ENCODE data around the gene CARS1.

CARS1 gene

DNA sequence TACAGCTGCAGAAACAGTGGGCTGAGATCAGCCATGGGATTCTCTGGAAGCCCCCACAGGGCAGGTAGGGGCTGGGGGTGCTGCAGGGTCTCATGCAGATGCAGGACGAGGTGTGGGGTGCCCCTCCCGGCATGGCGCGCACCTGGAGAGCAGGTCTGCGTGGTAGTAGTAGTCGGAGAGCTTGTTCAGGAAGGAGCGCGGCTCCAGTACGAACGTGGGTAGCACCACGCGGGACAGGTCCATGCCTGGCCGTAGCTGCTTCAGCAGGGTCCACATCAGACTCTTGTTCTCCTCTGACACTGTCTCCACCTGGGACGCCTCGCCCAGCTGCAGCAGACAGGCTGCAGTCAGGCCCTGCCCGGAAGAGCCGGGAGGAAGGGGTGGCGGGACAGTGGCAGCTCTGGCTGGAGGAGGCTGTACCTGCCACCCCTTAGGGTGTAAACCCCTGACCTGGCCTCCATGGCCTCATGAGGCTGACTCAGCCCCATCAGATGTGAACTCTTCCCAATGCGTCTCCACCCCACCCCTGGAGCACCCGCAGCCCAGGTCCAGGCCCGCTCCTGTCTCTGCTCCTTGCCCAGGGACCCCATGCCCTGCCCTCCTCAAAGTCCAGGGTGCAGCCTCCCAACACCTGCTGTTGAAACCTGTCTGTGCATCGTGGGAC lies 47.0 kb upstream of the CARS1 start:
- no peaks in the 10 kb centered on the region for H3K9me2 ChIP-seq (replicated peaks; ENCODE audit: insufficient read depth, low read length)

DNA sequence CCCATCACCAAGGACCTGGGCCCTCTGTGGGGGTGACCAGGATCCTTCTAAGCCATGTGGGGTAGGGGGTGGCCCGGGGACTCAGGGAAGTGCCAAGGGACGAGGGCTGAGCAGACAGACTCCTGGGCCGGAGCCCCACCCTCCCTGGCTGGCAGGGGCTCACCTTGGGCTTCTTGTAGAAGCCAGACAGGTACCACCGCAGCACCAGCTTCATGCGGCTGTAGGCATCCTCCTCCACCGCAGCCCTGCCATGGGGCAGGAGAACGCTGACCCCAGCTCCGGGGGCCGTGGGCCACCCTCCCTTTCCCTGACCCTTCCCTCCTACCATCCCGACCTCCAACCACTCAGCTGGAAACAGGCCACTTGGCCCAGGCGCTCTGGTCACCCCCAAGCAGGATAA lies 45.9 kb upstream of the CARS1 start:
- no peaks in the 10 kb centered on the region for H3K9me3 ChIP-seq (replicated peaks; ENCODE audit: insufficient read depth, low read length)
- H3F3A ChIP-seq (ENCODE audit: insufficient read depth, low read length): no peaks in the 10 kb centered on the region
- no peaks in the 10 kb centered on the region for H3K4me1 ChIP-seq (ENCODE audit: low read length)
- H4K20me1 ChIP-seq (ENCODE audit: insufficient read depth, low read length): no peaks in the 10 kb centered on the region
- H3K36me3 ChIP-seq (replicated peaks; ENCODE audit: insufficient read depth, low read length): no peaks in the 10 kb centered on the region
- H3K79me2 ChIP-seq (ENCODE audit: low read length): no peaks in the 10 kb centered on the region
- no peak overlapping the region for H3K4me3 ChIP-seq (ENCODE audit: low read length)
- no peak overlapping the region for H2AFZ ChIP-seq (ENCODE audit: low read length)
- DNase-seq: no peak
- TF ChIP-seq EZH2 (optimal IDR thresholded peaks at IDR 0.05; ENCODE audit: low read depth, low read length): no peak
- TF ChIP-seq EZH2phosphoT487 (IDR thresholded peaks at IDR 0.05; ENCODE audit: low read length): no peak
- TF ChIP-seq, protein P1, sequence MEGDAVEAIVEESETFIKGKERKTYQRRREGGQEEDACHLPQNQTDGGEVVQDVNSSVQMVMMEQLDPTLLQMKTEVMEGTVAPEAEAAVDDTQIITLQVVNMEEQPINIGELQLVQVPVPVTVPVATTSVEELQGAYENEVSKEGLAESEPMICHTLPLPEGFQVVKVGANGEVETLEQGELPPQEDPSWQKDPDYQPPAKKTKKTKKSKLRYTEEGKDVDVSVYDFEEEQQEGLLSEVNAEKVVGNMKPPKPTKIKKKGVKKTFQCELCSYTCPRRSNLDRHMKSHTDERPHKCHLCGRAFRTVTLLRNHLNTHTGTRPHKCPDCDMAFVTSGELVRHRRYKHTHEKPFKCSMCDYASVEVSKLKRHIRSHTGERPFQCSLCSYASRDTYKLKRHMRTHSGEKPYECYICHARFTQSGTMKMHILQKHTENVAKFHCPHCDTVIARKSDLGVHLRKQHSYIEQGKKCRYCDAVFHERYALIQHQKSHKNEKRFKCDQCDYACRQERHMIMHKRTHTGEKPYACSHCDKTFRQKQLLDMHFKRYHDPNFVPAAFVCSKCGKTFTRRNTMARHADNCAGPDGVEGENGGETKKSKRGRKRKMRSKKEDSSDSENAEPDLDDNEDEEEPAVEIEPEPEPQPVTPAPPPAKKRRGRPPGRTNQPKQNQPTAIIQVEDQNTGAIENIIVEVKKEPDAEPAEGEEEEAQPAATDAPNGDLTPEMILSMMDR (IDR thresholded peaks at IDR 0.05; ENCODE audit: low read length): no peak
- no peak overlapping the region for H3K4me2 ChIP-seq (ENCODE audit: low read depth, low read length)
- no peak overlapping the region for H3K9ac ChIP-seq (ENCODE audit: low read length)
- no peaks in the 10 kb centered on the region for H3K9me2 ChIP-seq (replicated peaks; ENCODE audit: insufficient read depth, low read length)
- H3K27me3 ChIP-seq (replicated peaks; ENCODE audit: insufficient read depth, low read length): no peaks in the 10 kb centered on the region
- no peak overlapping the region for H3K27ac ChIP-seq (ENCODE audit: low read length)

More for the DNA sequence above, 47.0 kb upstream of the CARS1 start:
- TF ChIP-seq EZH2phosphoT487 (IDR thresholded peaks at IDR 0.05; ENCODE audit: low read length) (no peak), EZH2 (optimal IDR thresholded peaks at IDR 0.05; ENCODE audit: low read depth, low read length) (no peak)
- TF ChIP-seq, protein P1 (IDR thresholded peaks at IDR 0.05; ENCODE audit: low read length): no peak
- no peak overlapping the region for H3K9ac ChIP-seq (ENCODE audit: low read length)
- H3K4me2 ChIP-seq (ENCODE audit: low read depth, low read length): no peak overlapping the region
- H4K20me1 ChIP-seq (ENCODE audit: insufficient read depth, low read length): no peaks in the 10 kb centered on the region
- no peak for DNase-seq
- no peak overlapping the region for H3K27ac ChIP-seq (ENCODE audit: low read length)
- H3K4me1 ChIP-seq (ENCODE audit: low read length): no peaks in the 10 kb centered on the region
- no peaks in the 10 kb centered on the region for H3K79me2 ChIP-seq (ENCODE audit: low read length)
- no peak overlapping the region for H3K4me3 ChIP-seq (ENCODE audit: low read length)
- H3K9me3 ChIP-seq (replicated peaks; ENCODE audit: insufficient read depth, low read length): no peaks in the 10 kb centered on the region
- no peaks in the 10 kb centered on the region for H3K27me3 ChIP-seq (replicated peaks; ENCODE audit: insufficient read depth, low read length)
- no peaks in the 10 kb centered on the region for H3F3A ChIP-seq (ENCODE audit: insufficient read depth, low read length)
- no peak overlapping the region for H2AFZ ChIP-seq (ENCODE audit: low read length)
- H3K36me3 ChIP-seq (replicated peaks; ENCODE audit: insufficient read depth, low read length): no peaks in the 10 kb centered on the region

DNA sequence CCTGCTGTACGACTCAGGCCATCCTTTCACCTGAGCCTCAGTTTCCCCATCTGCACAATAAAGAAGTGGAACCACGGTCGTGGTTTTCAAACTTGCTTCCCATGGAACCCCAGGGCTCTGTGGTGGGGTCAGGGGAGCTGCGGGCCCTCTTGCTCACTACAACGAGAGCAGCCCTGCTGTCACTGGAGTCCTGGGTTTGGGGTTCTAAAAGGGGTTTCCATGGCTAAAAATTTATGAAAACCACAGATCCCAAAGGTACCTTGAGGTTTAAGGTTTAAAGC lies 45.4 kb upstream of the CARS1 start:
- no peak for DNase-seq

More for the DNA sequence above, 45.4 kb upstream of the CARS1 start:
- H3K27me3 ChIP-seq (replicated peaks; ENCODE audit: insufficient read depth, low read length): no peaks in the 10 kb centered on the region
- H3K4me3 ChIP-seq (ENCODE audit: low read length): no peak overlapping the region
- no peaks in the 10 kb centered on the region for H3K9me3 ChIP-seq (replicated peaks; ENCODE audit: insufficient read depth, low read length)
- no peak overlapping the region for H3K27ac ChIP-seq (ENCODE audit: low read length)
- no peak overlapping the region for H3K9ac ChIP-seq (ENCODE audit: low read length)
- H3K4me2 ChIP-seq (ENCODE audit: low read depth, low read length): no peak overlapping the region
- no peaks in the 10 kb centered on the region for H3K36me3 ChIP-seq (replicated peaks; ENCODE audit: insufficient read depth, low read length)
- H2AFZ ChIP-seq (ENCODE audit: low read length): no peak overlapping the region
- H3F3A ChIP-seq (ENCODE audit: insufficient read depth, low read length): no peaks in the 10 kb centered on the region
- H3K9me2 ChIP-seq (replicated peaks; ENCODE audit: insufficient read depth, low read length): no peaks in the 10 kb centered on the region
- no peaks in the 10 kb centered on the region for H3K79me2 ChIP-seq (ENCODE audit: low read length)
- H3K4me1 ChIP-seq (ENCODE audit: low read length): no peaks in the 10 kb centered on the region
- no peaks in the 10 kb centered on the region for H4K20me1 ChIP-seq (ENCODE audit: insufficient read depth, low read length)
- TF ChIP-seq EZH2 (optimal IDR thresholded peaks at IDR 0.05; ENCODE audit: low read depth, low read length) (no peak), EZH2phosphoT487 (IDR thresholded peaks at IDR 0.05; ENCODE audit: low read length) (no peak)
- TF ChIP-seq, protein P1 (IDR thresholded peaks at IDR 0.05; ENCODE audit: low read length): no peak
